HEK293 (cell line): ENCODE results near the gene INO80.

Experiments
- CTCF ChIA-PET: fragments of 350-600 bp; formaldehyde crosslinking; extraction: SDS; loops from one replicate; lab custom pipeline; 2021; ENCODE audit warnings: antibody characterized with exemption; lab: Yijun Ruan, JAX
- POLR2A ChIA-PET: fragments of 300-600 bp; formaldehyde crosslinking; extraction: SDS; loops from one replicate; lab custom pipeline; 2020; ENCODE audit warnings: antibody characterized with exemption, inconsistent platforms; lab: Yijun Ruan, JAX
- H3K27ac ChIP-seq: fragments of 200-500 bp; sonication (Bioruptor generic); 2 replicates; pipeline ENCODE4 v1.5.1; 2014; ENCODE audit warnings: low read depth, low read length, control low read depth, inconsistent platforms; ENCODE audit errors: extremely low read depth
- H3K36me3 ChIP-seq, 2 experiments: fragments of 200-500 bp in 1 of 2; sonication (Bioruptor generic) in 1 of 2; 1 replicate in 1 of 2; 2 replicates in 1 of 2; pipeline ENCODE4 v1.5.1; 2014 to 2017; ENCODE audit warnings: inconsistent platforms in 2 of 2, low read length in 2 of 2; ENCODE audit not compliant: control insufficient read depth in 2 of 2, insufficient read depth in 1 of 2
- H3K4me1 ChIP-seq: fragments of 200-500 bp; sonication (Bioruptor generic); 2 replicates; pipeline ENCODE4 v1.5.1; 2014; ENCODE audit warnings: mild to moderate bottlenecking, low read length, inconsistent platforms; ENCODE audit not compliant: control insufficient read depth, insufficient read depth
- H3K4me3 ChIP-seq: 2 replicates; pipeline ENCODE4 v1.5.1; 2011; ENCODE audit warnings: low read depth, mild to moderate bottlenecking, control low read depth, low read length, moderate library complexity
- H3K9me3 ChIP-seq: fragments of 200-500 bp; sonication (Bioruptor generic); 2 replicates; pipeline ENCODE4 v1.5.1; 2014; ENCODE audit warnings: low read depth, low read length, inconsistent platforms; ENCODE audit not compliant: control insufficient read depth, insufficient read depth
- ELK4 ChIP-seq: IDR thresholded peaks from 2 replicates; pipeline ENCODE4 v1.6.1; 2011; ENCODE audit warnings: mild to moderate bottlenecking, low read depth, low read length, borderline replicate concordance
- FEZF1 ChIP-seq: fragments of 450-650 bp; formaldehyde crosslinking; IDR thresholded peaks from 2 replicates; pipeline ENCODE4 v1.5.1; 2016; ENCODE audit warnings: missing biosample characterization, missing genetic modification characterization
- GLIS1 ChIP-seq: fragments of 450-650 bp; formaldehyde crosslinking; IDR thresholded peaks from 2 replicates; pipeline ENCODE4 v1.5.1; 2016; ENCODE audit warnings: missing biosample characterization, missing genetic modification characterization
- GLIS2 ChIP-seq: fragments of 450-650 bp; formaldehyde crosslinking; IDR thresholded peaks from 2 replicates; pipeline ENCODE4 v1.5.1; 2016; ENCODE audit warnings: missing biosample characterization, missing genetic modification characterization
- MZF1 ChIP-seq: fragments of 450-650 bp; formaldehyde crosslinking; IDR thresholded peaks from 2 replicates; pipeline ENCODE4 v1.5.1; 2017; ENCODE audit warnings: missing biosample characterization, missing genetic modification characterization, borderline replicate concordance
- PRDM10 ChIP-seq: fragments of 450-650 bp; formaldehyde crosslinking; IDR thresholded peaks from 2 replicates; pipeline ENCODE4 v1.5.1; 2016; ENCODE audit warnings: missing biosample characterization, missing genetic modification characterization
- SALL2 ChIP-seq: fragments of 450-650 bp; formaldehyde crosslinking; IDR thresholded peaks from 2 replicates; pipeline ENCODE4 v1.5.0; 2017; ENCODE audit warnings: missing biosample characterization, mild to moderate bottlenecking, missing genetic modification characterization, borderline replicate concordance
- SCRT2 ChIP-seq: fragments of 450-650 bp; formaldehyde crosslinking; IDR thresholded peaks from 2 replicates; pipeline ENCODE4 v1.5.1; 2016; ENCODE audit warnings: missing biosample characterization, missing genetic modification characterization
- ZBTB17 ChIP-seq: fragments of 450-650 bp; formaldehyde crosslinking; IDR thresholded peaks from 2 replicates; pipeline ENCODE4 v1.5.1; 2016; ENCODE audit warnings: missing biosample characterization, missing genetic modification characterization
- ZBTB20 ChIP-seq: fragments of 450-650 bp; formaldehyde crosslinking; IDR thresholded peaks from 2 replicates; pipeline ENCODE4 v1.5.1; 2016; ENCODE audit warnings: missing biosample characterization, missing genetic modification characterization
- ZBTB8A ChIP-seq: fragments of 450-650 bp; formaldehyde crosslinking; IDR thresholded peaks from 2 replicates; pipeline ENCODE4 v1.5.1; 2016; ENCODE audit warnings: missing biosample characterization, missing genetic modification characterization
- ZIC2 ChIP-seq: fragments of 450-650 bp; formaldehyde crosslinking; IDR thresholded peaks from 2 replicates; pipeline ENCODE4 v1.5.1; 2016; ENCODE audit warnings: missing biosample characterization, missing genetic modification characterization
- ZNF121 ChIP-seq: fragments of 450-650 bp; formaldehyde crosslinking; IDR thresholded peaks from 2 replicates; pipeline ENCODE4 v1.5.1; 2016; ENCODE audit warnings: missing biosample characterization, missing genetic modification characterization
- ZNF239 ChIP-seq: fragments of 450-650 bp; formaldehyde crosslinking; IDR thresholded peaks from 2 replicates; pipeline ENCODE4 v1.5.1; 2016; ENCODE audit warnings: missing biosample characterization, missing genetic modification characterization
- ZNF366 ChIP-seq: fragments of 450-650 bp; formaldehyde crosslinking; conservative IDR thresholded peaks from 2 replicates; pipeline ENCODE4 v1.5.1; 2016; ENCODE audit warnings: missing biosample characterization, missing genetic modification characterization
- ZNF548 ChIP-seq: fragments of 450-650 bp; formaldehyde crosslinking; IDR thresholded peaks from 2 replicates; pipeline ENCODE4 v1.5.1; 2016; ENCODE audit warnings: missing biosample characterization, missing genetic modification characterization
- ZNF580 ChIP-seq: fragments of 450-650 bp; formaldehyde crosslinking; IDR thresholded peaks from 2 replicates; pipeline ENCODE4 v1.5.1; 2016; ENCODE audit warnings: missing biosample characterization, missing genetic modification characterization
- ZNF600 ChIP-seq: fragments of 450-650 bp; formaldehyde crosslinking; IDR thresholded peaks from 2 replicates; pipeline ENCODE4 v1.5.1; 2016; ENCODE audit warnings: missing biosample characterization, missing genetic modification characterization
- ZNF626 ChIP-seq: fragments of 450-650 bp; sonication (Bioruptor Pico); formaldehyde crosslinking; IDR thresholded peaks from 2 replicates; pipeline ENCODE4 v1.5.1; 2018; ENCODE audit warnings: missing biosample characterization, missing genetic modification characterization, inconsistent platforms
- ZNF785 ChIP-seq: fragments of 450-650 bp; formaldehyde crosslinking; IDR thresholded peaks from 2 replicates; pipeline ENCODE4 v1.5.1; 2016; ENCODE audit warnings: missing biosample characterization, missing genetic modification characterization
- ZNF830 ChIP-seq: fragments of 450-650 bp; IDR thresholded peaks from 2 replicates; pipeline ENCODE4 v1.5.0; 2018; ENCODE audit warnings: missing biosample characterization, missing genetic modification characterization, low read depth, mild to moderate bottlenecking, moderate library complexity
- ZSCAN30 ChIP-seq: fragments of 450-650 bp; IDR thresholded peaks from 2 replicates; pipeline ENCODE4 v1.5.1; 2018; ENCODE audit warnings: missing biosample characterization, mild to moderate bottlenecking, missing genetic modification characterization, moderate library complexity

The INO80 gene

GRCh38 chr15:40955930-40956540 is 160.0 kb downstream of the INO80 start:
- ChIA-PET CTCF (interaction anchor here (0.6 to 2.1 kb wide), 5 partner anchors 14 to 64 kb away, joined by 3 to 8 read pairs (median 4); no protein-coding TSS in a partner anchor), POLR2A (interaction anchor here (5.0 kb wide), 1 partner anchor 15 kb away, joined by 64 read pairs; no protein-coding TSS in a partner anchor)
- no peaks in the 10 kb centered on the region for H3K9me3 ChIP-seq
- TF ChIP-seq GLIS1 (tag by site-specific recombination) = 0 out of 2 replicates have a peak, but pooled peaks have one; percentile 14
- 0 out of 2 replicates have a peak, but pooled peaks have one; percentile 28 for TF ChIP-seq ZBTB17 (tag by site-specific recombination)
- no peak for TF ChIP-seq ZNF548
- TF ChIP-seq ZNF366 (tag by site-specific recombination) = no peak
- no peak for TF ChIP-seq SALL2 (tag by site-specific recombination)
- 0 out of 2 replicates have a peak, but pooled peaks have one; percentile 19 for TF ChIP-seq ZBTB20 (tag by site-specific recombination)
- TF ChIP-seq ZIC2 (tag by site-specific recombination) = peak; percentile 85
- no peak for TF ChIP-seq ZNF785
- TF ChIP-seq PRDM10 = peak; percentile 74
- no peak for TF ChIP-seq GLIS2 (tag by site-specific recombination)
- TF ChIP-seq ZBTB8A (tag by site-specific recombination) = peak; percentile 32; the same call in 1 of the 2 replicates
- H3K27ac ChIP-seq = no peak overlapping the region
- H3K4me1 ChIP-seq = peaks cover 5% of the 10 kb centered on the region; the same call in 1 of the 2 replicates
- no peak overlapping the region for H3K4me3 ChIP-seq
- peaks cover 0 to 6% of the 10 kb centered on the region in 2 experiments; a peak in 1 of 3 replicates for H3K36me3 ChIP-seq

- CTCF ChIA-PET = interaction anchor here (0.7 to 2.1 kb wide), 3 partner anchors 13 to 51 kb away, joined by 3 to 8 read pairs (median 3); no protein-coding TSS in a partner anchor
- peaks cover 0 to 6% of the 10 kb centered on the region in 2 experiments; a peak in 1 of 3 replicates for H3K36me3 ChIP-seq
- H3K9me3 ChIP-seq = no peaks in the 10 kb centered on the region
- TF ChIP-seq ZNF580 (tag by site-specific recombination) (no peak), ZNF626 (tag by site-specific recombination) (no peak), ZNF830 (tag by site-specific recombination) (no peak), ZNF600 (no peak), GLIS1 (tag by site-specific recombination) (no peak), ELK4 (no peak), ZNF239 (tag by site-specific recombination) (no peak), FEZF1 (tag by site-specific recombination) (no peak), ZSCAN30 (tag by site-specific recombination) (no peak), SCRT2 (tag by site-specific recombination) (no peak), MZF1 (tag by site-specific recombination) (no peak), ZNF121 (tag by site-specific recombination) (no peak)
- H3K4me3 ChIP-seq = no peak overlapping the region
- POLR2A ChIA-PET = interaction anchor here (3.8 to 5.0 kb wide), 2 partner anchors 14 to 26 kb away, joined by 54 to 64 read pairs; partner anchors contain the start of gene DLL4
- peaks cover 5% of the 10 kb centered on the region; the same call in 1 of the 2 replicates for H3K4me1 ChIP-seq
- H3K27ac ChIP-seq = no peak overlapping the region
These were observed 160.8 kb downstream of the INO80 start for GRCh38 chr15:40955141-40955903.
